Measurements from ENCODE around the gene GPATCH4.
"Not testable (repeated sequence)": the region's sequence is repeated elsewhere in the genome, so short reads cannot be mapped to it uniquely, and the experiment has no call there.

GPATCH4 gene

GRCh38 chr1:156625436-156626078, 24.3 kb upstream of the GPATCH4 start:
- peak; percentile 87 for DNase-seq

DNA sequence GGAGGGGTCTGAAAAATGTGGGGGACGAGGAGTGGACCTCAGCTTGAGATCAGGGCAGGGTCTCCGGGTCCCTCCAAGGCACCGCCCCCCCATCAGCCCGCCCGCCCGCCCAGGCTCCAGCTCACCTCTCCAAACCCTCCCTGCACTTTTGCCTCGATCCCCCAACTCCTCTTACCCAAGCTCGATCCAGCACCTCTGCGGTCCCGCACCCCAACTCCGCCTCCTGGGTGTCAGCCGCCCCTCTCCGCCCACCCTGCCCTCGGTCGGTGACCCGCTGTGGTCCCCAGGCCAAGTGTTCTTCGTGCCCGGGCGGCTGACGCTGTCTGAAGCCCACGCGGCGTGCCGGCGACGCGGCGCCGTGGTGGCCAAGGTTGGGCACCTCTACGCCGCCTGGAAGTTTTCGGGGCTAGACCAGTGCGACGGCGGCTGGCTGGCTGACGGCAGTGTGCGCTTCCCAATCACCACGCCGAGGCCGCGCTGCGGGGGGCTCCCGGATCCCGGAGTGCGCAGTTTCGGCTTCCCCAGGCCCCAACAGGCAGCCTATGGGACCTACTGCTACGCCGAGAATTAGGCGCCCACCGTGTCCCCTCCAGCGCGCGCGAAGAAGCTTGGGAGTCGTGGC, 23.6 kb upstream of the GPATCH4 start:
- no peak for DNase-seq

DNA sequence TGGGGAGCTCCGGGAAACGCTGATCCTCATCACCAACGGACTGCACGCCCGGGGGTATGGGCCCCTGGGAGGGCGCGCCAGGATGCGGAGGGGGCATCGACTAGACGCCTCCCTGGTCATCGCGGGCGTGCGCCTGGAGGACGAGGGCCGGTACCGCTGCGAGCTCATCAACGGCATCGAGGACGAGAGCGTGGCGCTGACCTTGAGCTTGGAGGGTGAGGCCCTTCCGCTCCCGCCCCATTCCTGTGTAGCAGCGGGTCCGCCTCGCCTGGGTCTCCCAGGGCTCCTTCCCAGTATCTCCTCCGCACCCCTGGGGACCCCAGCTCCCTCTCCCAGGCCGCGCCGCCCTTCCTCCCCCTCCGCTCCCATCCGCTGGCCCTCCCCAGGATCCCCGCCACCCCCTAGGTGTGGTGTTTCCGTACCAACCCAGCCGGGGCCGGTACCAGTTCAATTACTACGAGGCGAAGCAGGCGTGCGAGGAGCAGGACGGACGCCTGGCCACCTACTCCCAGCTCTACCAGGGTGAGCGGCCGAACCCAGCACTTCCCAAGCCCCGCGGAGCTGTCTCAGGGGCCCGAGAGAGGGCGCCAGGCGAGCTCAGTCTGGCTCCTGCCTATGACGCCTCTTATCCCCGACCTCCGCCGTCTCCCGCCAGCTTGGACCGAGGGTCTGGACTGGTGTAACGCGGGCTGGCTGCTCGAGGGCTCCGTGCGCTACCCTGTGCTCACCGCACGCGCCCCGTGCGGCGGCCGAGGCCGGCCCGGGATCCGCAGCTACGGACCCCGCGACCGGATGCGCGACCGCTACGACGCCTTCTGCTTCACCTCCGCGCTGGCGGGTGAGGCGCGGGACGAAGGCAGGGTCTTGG, 22.9 kb upstream of the GPATCH4 start:
- peak; percentile 80 for DNase-seq

GRCh38 chr1:156622581-156623297, 21.5 kb upstream of the GPATCH4 start:
- no peak for DNase-seq

DNA sequence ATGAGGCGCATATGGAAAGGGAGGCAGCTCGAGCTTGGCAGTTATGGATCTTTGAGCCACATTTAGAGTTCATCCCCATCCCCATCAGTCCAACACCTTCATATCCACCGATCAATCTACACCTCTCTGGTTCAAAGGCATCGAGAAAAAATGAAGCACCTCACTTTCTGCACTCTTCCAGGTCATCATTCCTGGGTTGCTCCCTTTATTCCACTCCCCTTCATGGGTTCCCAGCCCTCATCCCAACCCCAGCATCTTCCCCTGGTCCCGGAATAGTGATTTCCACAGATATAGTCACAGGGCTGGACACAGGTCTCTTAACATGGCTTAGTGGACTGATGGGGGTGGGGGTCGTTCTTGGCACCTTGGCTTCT, 18.3 kb upstream of the GPATCH4 start:
- no peak for DNase-seq

GRCh38 chr1:156618853-156619581, 17.7 kb upstream of the GPATCH4 start, which contains the start of gene HAPLN2:
Gene HAPLN2 (plus strand): TSS chr1:156619415. CDS start chr1:156623491, 4,076 bp downstream.
- no peak for DNase-seq

GRCh38 chr1:156616463-156616862, 15.2 kb upstream of the GPATCH4 start:
- DNase-seq = no peak

DNA sequence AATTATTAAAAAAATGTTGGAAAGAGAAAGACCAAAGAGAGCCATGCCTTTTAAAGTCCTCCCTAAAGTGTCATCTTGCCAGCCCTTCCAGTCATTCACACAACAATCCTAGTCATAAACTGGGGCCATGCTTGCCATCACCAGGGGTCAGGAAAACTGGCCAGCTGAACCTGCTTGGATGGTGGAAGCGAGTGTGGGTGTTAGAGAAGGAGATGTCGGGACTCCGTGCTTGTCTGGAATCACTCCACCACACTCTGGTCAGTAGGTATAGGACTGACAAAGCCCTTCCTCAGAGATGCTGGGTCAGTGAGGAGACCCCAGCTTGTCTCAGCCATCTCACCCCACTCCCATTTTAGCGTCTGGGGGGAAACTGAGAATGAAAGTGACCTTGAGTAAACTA, 14.7 kb upstream of the GPATCH4 start:
- no peak for DNase-seq

DNA sequence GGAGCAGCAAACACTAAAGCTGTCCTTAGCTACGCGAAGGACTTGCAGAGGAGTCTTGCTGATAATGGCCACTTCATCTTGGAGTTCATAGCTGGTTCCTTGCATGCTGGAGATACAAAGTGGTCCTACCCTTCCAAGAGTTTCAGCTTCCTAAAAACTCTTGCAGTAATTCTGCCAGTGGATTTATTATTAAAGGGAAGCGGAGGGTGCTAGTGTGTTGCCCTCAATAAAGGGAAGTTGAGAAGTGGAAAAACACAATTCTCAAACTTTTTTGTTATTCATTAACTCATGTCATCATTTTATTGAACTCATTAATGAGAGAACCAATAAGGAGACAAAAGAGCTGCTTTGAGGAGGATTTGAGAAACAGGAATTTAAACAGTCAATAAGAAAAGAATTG, 11.4 kb upstream of the GPATCH4 start:
- no peak for DNase-seq

GRCh38 chr1:156610072-156610471, 8.8 kb upstream of the GPATCH4 start:
- DNase-seq = not testable (repeated sequence)

- DNase-seq = peak; percentile 72
Measured at GRCh38 chr1:156608981-156609380, 7.7 kb upstream of the GPATCH4 start.

- no peak for DNase-seq
Measured at GRCh38 chr1:156608036-156608674, 6.9 kb upstream of the GPATCH4 start.

- DNase-seq = not testable (repeated sequence)
Measured at GRCh38 chr1:156607344-156607743, 6.1 kb upstream of the GPATCH4 start.

- DNase-seq = no peak
Measured at GRCh38 chr1:156602557-156602993, 1.3 kb upstream of the GPATCH4 start.

DNA sequence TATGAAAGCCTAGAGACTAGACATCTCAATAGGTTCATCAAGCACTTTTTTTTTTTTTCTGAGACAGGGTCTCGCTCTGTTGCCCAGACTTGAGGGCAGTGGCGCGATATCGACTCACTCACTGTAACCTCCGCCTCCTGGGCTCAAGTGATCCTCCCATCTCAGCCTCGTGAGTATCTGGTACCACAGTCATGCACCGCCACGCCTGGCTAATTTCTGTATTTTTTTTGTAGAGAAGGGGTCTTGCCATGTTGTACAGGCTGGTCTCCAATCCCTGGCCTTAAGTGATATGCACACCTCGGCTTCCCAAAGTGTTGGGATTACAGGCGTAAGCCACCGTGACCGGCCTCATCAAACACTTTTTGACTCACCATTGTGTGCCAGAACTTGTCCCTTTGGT, 613 bp upstream of the GPATCH4 start:
- no peak for DNase-seq

DNA sequence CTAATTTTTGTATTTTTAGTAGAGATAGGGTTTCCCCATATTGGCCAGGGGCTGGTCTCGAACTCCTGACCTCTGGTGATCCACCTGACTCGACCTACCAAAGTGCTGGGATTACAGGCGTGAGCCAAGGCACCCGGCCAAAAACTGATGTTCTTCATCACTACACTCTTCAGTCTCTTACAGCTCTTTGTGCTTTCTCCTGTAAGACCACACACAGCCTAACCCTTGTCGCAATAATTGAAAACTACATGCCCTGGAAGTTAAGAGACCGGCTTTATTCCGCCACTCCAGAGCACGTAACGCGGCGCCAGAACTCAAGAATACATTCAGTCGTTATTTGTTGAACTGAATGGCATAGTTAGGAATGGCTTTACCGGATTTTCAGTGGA, 552 bp downstream of the GPATCH4 start:
- DNase-seq = no peak

GRCh38 chr1:156599811-156600210, 1.5 kb downstream of the GPATCH4 start:
- no peak for DNase-seq

GRCh38 chr1:156598731-156599432, 2.4 kb downstream of the GPATCH4 start:
- DNase-seq = no peak

DNA sequence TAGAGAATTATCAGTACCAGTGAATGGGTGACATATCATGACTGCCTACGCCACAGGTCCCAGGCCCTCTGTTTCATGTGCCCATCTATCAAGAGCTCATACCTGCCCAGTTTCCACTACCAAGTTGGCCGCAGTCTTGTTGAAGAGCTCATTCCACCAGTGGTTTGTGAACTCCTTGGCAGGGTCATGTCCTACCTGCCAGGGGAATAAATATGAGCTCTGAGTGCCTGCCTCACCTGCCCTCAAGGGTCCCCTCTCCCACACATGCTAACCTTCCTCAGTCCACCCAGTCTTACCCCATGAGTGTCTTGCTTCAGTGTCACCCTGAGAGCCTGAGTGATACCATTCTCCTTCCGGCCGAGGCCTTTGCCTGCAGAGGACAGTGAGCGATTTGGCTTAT, 3.2 kb downstream of the GPATCH4 start:
- no peak for DNase-seq

GRCh38 chr1:156596426-156596825, 4.9 kb downstream of the GPATCH4 start:
- DNase-seq = no peak

- DNase-seq = no peak
Measured at GRCh38 chr1:156595016-156595415, 6.3 kb downstream of the GPATCH4 start.

All from activated CD8-positive, alpha-beta memory T cell treated with anti-CD3 and anti-CD28 coated beads, Interleukin-2, amount 50 U/mL, for 48 hours (primary cell).